ENCODE data around the gene ITSN1. TPM values are rescaled to one million over a fixed set of nuclear protein-coding genes. Genes with fewer than 3 reads are reported as not detected.

ITSN1 gene
- total RNA-seq, 2 experiments from 2014 or later, result 5.7 to 7.3 TPM

Other genes starting within 250 kb of the ITSN1 start
- 10 to 100 TPM; 16.4 to 18.9 TPM for gene IFNGR2, start 239.1 kb upstream of the ITSN1 start, total RNA-seq
- gene TMEM50B, start 162.5 kb upstream of the ITSN1 start, total RNA-seq, result 10 to 100 TPM; 13.6 to 15.2 TPM
- under 1 TPM; 0.37 to 0.43 TPM for gene DNAJC28, start 150.8 kb upstream of the ITSN1 start, total RNA-seq
- gene GART, start 100.4 kb upstream of the ITSN1 start, total RNA-seq, result 100 to 1,000 TPM; 223 to 231 TPM
- gene SON, start 99.5 kb upstream of the ITSN1 start, total RNA-seq, result 100 to 1,000 TPM; 299 to 380 TPM
- gene DONSON, start 53.8 kb upstream of the ITSN1 start, total RNA-seq, result 10 to 100 TPM; 39.5 to 41.8 TPM
- 10 to 100 TPM; 31.4 to 35.2 TPM for gene CRYZL1, start 760 bp upstream of the ITSN1 start, total RNA-seq